Left lobe of liver (tissue), 2 donors: ENCODE measurements around the gene PRKAR1B. TPM values are rescaled to one million over a fixed set of nuclear protein-coding genes. Genes with fewer than 3 reads are reported as not detected.

Source experiments
- ATAC-seq: fragments of 200-7000 bp; cut with Tn5 transposase; one replicate; pipeline ENCODE4 v1.9.1; 2020; ENCODE audit warnings: mild to moderate bottlenecking, moderate library complexity
- DNase-seq: peaks from one replicate; pipeline ENCODE4 v3.0.0-alpha.2; 2020; ENCODE audit warnings: low spot score
- total RNA-seq: library from RNA; stranded (reverse); gene quantifications from one replicate; pipeline ENCODE4 v1.2.1, GENCODE V29; 2021
- donor health status: DM: no; HTN: no; CAD: no; lungs with moderate emphysema.
- donor health status: DM: no; HTN: yes; CAD: no.

Gene PRKAR1B
- total RNA-seq, 1 donor from 2014 or later = 7.0 TPM

DNA sequence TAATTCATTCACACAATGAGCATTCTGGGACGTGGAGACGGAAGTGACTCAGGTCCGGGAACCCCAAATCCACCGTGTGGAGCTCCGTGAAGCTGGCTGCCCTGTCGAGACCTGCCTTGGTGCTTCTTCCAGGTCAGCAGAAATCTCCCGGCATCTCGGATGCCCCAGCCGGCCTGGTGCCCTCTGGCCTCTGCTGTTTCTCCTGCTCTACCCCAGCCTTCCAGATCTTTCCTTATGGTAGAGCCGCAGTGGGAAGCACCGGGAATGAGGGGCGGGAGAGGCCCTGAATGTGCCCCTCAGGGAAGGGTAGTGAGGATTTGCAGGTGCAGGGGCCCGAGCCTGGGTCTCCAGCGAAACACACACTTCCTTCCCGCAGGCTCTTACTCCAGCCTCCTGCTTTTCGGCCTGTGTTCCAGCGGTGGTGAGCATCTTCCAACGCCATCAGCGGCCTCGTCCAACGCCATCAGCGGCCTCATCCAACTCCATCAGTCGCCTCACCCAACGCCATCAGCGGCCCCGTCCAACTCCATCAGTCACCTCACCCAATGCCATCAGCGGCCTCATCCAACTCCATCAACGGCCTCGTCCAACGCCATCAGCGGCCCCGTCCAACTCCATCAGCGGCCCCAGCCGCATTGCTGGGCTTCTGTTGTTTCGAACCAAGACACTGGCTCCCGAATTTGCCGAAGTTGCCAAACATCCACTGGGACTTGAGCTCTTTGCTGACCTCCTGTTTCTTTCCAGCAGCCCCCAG is 150.4 kb downstream of the PRKAR1B start:
- no peak for DNase-seq
- no peak for ATAC-seq

DNA sequence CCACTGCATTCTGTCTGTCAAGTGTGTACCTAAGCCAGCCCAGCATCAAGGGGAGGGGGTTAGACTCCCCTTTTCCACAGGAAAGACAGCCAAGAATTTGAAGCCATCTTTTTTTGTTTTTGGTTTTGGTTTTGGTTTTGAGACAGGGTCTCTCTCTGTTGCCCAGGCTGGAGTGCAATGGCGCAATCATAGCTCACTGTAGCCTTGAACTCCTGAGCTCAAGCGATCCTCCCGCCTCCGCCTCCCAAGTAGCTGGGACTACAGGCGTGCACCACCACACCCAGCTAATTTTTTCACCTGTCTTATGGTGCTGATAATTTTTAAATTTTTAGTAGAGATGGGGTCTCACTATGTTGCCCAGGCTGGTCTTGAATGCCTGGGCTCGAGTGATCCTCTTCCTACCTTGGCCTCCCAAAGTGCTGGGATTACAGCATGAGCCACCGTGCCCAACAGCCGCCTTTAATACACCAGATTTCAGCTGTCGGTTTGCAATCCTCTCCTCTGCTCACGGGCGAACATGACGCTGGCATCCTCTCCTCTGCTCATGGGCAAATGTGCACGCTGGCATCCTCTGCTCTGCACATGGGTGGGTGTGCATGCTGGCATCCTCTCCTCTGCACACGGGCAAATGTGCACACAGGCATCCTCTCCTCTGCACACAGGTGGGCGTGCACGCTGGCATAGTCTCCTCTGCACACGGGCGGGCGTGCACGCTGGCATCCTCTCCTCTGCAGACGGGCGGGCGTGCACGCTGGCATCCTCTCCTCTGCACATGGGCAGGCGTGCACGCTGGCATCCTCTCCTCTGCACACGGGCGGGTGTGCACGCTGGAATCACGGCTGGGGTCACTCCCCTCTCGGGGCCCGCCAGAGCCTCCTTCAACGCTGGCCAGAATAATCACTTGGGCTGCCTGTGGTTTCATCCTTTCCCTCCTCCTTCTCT is 151.4 kb downstream of the PRKAR1B start:
- no peak for ATAC-seq
- DNase-seq = no peak

DNA sequence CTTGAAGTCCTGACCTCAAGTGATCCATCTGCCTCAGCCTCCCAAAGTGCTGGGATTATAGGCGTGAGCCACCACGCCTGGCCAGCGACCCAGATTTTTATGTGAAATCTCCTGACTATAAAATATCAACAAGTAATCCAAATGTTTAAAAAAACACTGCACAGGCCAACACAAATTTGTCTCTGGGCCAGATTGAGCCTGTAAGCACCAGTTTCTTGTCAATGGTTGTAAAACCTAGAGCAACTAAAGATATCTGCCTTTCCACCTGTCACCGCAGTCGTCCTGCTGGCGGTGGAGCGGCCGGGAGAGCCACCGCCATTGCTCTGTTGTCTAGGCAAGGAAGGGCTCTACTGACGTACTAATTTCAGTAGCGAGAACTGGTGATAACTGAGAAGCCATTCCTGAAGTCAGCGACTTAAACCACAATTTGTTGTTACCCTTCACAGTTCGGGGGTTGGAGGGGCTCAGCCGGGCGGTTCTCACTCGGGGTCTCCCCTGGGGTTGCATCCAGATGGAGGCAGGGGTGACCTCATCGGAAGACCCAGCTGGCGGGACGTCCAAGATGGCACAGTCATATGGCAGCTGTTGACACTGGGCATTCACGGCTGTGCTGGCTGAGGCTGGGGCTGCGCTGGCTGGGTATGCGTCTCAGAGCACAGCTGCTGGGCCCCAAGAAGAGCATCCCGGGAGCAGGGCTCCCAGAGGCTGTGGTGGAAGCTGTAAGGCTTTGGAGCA is 152.3 kb downstream of the PRKAR1B start:
- ATAC-seq = no peak
- no peak for DNase-seq

DNA sequence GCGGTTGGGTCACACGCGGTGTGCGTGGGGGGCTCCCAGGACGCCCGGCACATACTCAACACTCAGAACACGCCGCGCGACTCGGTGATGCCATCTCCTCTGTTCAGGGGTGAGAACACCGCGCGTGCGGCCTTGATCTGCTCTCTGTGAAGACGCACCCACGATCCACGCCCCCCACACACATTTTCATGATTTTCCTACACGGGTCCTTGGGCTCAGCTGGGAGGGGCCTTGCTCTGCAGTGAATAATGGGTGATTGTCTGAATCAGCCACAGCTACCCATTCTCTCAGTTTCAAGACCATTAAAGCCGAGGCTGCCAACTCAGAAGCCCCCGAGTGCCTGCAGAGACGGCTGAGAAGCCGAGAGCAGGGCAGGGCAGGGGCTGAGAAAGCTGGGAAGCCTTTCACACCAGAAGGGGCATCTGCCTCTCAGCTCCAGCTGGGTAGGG is 153.1 kb downstream of the PRKAR1B start:
- no peak for DNase-seq

DNA sequence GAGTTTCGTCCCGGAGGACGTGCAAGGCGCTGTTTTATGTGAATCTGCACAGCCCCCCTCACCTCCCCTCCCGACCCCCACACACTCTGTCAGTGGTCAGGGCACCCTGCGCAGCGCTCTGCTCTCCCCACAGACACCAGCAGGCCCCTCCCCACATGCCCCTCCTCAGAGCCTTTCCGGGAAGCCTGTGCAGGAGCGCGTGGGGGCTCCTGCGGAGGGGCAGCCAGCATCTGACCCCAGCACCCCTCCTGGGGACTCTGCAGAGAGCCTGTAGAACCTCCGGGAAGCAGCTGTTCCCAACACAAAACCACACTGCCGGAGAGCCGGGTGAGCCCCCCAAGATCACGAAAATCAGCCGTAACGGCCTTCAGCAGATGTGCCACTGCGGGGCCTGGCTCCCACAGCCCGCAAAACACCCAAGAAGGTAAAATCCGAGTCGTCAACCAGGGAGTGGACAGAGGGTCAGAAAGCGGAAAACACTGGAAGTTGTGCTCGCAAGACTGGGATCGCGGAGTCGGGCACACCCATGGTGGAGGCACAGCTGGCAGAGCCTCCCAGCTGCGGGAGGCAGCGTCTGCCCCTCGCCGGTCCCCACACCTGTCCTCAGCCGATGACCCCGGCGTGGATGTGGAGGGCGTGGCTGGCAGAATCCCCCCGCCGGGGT is 153.7 kb downstream of the PRKAR1B start:
- no peak for ATAC-seq
- no peak for DNase-seq

More for the DNA sequence above, 153.1 kb downstream of the PRKAR1B start:
- ATAC-seq = no peak

DNA sequence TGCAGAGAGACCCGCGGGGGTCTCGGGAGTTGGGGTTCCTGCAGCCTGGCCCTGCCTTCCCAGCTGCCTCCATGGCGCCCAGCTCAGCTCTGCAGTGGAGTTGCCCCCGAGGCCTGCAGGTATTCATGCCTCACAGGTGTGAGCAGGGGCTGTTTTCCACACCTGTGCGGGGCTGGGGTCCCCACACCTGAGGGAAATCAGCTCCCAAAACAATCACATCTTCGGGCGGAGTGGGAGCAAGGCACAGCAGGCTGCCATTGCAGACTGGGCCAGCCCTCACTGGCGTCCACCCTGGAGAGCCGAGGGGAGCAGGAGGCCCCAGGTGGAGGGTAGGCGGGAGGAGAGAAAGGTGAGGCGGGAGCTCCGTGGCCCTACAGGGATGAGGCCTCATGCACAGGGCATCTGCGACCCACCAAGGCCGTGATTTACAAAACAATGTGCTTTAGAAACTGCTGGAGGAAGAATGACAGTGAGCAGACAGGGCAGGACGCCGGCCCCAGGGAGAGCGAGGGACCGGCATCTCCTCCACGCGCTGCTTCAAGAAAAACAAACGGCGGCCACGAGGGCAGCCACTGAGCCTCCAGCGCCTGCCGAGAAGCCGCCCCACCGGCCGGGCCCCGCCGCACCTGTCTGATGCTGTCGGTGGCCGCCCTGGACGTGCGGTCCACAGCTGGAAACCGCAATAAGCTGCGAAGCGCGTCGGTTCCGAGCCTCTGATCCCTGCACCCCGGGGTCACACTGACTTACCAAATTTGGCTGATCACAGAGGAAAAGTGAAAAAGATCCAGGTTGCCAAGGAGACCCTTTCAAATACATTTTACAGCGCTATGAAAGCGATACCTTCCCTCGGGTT is 154.4 kb downstream of the PRKAR1B start:
- no peak for DNase-seq
- ATAC-seq = no peak

DNA sequence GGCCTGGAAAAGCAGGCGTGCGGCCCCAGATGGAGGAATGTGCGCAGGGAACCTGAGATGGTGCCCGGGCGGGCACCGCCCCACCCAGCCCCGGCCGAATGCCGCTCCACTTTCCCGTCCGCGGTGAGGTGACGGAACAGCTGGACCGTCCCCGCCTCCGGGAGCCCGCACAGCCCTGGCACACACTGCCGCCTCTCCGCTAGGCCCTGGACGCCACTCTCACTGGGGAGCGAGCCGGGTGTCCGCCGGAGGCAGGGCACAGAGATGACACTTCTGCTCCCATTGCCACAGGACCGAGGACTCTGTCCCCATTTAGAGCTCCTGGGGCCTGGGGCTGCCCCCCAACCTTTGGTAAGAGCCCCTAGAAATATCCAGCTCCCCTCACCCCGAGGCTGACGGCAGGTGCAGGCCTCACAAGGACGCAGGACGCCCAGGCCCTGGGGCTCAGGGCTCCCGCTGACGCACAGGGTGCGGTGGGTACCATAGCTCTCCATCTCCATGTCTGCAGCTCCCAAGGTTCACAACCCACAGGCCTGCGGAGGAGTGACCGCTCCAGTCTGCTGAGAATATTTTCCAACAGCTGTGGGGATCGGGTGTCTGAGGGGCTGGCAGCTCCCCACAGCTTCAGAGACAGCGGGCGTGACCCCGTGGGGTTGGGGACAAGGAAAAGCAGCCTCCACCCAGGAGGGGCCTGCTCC is 155.2 kb downstream of the PRKAR1B start:
- DNase-seq = no peak
- ATAC-seq = no peak

DNA sequence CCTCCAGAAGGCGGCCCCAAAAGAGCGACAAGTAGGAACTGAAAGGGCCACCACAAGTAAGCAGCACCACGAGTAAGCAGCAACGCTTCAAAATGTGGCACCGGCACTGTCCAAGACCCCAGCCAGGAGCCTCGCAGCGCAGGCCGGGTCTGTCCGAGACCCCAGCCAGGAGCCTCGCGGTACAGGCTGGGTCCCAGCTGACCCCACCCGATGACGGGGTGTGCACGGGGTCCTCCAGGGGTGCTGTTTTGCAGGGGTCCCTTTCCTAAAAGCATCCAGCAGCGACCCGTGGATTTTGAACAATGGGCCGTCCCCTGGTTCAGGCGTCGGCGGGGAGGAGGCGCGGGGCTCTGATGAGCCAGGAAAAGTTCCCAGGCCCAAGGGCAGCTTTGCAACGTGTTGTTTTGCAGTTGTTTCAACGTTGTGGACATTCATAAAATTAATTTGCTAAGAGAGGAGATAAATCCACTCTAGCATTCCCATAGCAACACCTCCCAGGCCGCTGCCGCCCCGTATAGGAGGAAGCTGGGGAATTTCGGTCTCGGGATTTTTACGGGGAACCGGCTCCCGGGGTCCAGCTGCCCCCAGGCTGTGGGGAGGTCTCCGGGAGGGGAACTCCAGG is 155.9 kb downstream of the PRKAR1B start:
- no peak for ATAC-seq
- no peak for DNase-seq

DNA sequence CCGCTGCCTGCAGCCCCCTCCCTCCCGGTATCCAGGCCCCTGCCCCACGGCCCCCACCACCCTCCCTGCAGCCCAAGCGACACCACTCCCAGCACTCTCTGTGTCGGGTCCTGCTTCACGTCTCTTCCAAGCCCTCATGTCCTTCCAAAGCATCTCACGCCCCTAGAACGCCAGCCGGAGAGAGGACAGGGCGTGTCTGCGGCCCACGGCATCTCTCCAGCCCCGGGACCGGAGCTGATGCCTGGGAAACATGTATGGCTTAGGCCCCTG is 156.3 kb downstream of the PRKAR1B start:
- DNase-seq (no peak), ATAC-seq (no peak)

DNA sequence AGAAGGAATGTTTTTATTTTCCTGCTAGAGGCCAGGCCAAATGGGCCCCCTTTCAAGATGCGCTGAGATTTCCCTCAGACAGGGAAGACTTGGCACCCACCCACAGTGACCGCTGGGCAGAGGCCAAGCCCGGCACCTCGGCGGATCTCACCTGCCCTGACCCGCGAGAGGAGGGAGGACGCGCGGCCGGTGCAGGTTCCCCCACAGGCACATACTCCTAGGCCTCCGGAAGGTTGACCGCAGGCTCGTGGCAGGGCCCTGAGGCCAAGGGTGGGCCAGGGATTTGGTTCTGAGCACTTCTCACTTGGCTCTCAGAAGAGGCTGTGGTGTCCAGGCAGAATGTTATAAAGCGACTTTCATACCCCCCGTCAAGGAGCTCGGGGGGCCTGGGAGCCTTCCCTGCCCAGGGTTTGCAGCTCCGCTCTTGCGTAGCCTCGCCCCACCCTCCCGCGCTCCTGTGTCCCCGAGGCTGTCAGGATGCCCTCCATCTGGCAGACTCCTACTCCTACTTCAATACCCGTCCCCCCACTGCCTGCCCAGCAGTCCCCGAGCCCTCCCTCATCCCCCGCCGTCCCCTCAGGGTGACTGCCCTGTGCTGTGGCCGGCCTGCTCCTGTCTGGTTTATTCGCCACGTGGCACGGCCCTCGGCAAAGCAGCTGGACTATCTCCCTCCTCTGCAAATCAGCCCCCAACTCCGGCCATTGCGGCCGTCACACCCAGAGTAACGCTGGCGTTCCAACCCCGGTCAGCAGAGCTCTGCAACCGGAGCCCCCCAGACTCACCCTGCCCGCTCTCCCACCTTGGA is 156.9 kb downstream of the PRKAR1B start:
- no peak for DNase-seq
- no peak for ATAC-seq

DNA sequence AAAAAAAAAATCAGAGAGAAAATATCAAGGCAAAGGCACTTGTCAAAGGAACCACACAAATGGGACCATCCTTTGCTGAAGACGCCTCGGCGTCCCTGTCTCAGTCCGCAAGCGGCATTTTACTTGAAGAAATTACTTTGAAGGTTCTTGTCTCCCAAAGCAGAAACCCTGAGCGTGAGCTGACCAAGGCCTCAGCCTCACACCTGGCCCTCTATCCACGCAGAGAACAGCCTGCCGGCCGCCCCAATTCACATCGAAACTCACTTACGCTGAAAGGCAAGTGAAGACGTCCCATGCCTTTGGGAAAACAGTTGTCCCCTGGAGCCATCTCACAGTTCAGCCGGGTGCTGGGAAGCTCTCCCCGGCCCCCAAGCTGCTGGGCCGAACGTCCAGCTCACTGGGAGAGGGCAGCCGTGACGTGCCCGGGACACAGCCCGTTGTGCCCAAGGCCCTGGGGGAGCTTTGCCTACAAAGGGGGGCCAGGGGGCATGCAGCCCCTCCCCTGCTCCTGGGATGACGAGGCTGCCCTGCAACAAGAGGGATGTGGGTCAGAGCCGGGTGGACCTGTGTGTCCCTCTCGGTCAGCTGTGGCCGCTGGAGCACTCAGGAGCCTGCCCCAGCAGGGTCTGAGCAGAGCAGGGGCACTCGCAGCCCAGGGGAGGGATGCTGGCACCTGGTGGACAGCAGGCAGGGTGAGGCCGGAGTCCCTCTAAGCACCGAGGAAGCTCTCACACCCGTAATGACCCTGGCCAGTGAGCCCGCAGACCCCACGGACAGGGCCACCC is 157.8 kb downstream of the PRKAR1B start:
- ATAC-seq = no peak
- no peak for DNase-seq

DNA sequence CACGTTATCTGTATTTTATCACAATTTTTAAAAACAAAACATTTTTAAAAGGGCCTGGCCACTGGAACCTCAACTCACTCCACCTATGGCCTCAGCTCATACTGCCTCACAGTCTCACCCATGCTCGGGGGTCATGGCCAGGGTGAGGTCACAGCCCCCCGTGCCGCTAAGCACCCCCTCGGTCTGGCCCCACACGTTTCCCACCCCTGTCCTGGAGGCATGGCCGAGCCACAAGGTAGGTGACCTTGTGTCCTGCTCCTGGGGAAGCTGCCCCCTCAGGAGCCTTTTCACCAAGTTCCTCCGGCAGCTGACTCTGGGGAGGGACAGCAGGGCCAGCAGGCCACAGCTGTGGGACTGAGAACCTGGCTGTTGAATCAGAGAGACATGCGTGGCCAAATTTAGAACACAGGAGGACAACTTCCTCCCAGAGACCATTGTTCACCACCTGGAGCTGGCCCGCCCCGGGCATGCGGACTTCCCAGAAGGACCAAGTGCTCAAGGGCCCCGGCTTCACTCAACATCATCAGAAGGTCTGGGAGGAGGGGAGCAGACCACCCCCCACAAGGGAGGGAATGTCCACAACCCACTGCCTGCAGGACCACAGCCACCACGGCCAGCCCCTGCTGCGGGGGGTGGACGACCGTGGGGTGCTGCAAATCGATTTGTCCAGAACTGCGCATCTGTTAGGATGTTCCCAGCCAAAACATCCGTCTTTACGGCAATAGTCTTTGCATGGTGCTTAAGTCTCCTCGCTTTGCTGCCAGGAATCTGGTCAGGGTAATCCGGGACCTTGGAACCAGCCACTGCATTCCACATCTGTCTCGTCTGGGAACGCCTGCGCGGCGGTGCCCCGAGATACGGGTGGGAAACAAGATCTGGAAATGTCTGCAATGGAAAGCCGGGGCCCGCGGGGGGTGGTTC is 158.8 kb downstream of the PRKAR1B start:
- ATAC-seq (peak; percentile 15), DNase-seq (no peak)

DNA sequence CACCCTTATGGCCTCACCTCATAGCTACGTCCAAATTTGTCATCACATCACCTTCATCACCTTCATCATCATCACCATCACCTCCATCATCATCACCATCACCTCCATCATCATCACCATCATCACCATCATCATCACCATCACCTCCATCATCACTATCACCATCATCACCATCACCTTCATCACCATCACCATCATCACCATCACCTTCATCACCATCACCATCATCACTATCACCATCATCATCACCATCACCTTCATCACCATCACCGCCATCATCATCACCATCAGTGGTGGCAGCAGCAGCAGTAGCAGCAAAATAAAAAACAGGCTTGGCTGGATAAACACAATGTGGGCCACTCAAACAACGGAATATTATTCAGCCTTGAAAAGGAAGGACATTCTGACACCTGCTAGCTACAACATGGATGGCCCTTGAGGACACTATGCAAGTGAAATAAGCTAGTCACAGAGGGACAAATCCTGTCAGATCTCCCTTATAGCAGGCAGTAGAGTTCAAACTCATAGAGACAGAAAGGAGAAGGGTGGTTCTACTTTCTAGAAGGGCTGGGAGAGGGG is 159.7 kb downstream of the PRKAR1B start:
- ATAC-seq (no peak), DNase-seq (no peak)

DNA sequence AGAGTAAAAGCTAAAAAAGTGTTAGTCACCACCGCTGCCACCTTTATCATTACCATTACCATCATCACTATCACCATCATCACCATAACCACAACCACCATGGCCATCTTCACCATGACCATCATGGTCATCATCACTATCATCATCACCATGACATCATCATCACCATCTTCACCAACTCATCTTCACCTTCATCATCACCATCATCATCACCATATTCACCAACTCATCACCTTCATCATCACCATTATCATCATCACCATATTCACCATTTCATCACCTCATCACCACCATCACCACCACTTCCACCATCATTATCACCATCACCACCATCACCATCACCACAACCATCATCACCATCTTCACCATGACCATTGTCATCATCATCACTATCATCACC is 161.0 kb downstream of the PRKAR1B start:
- DNase-seq = no peak

DNA sequence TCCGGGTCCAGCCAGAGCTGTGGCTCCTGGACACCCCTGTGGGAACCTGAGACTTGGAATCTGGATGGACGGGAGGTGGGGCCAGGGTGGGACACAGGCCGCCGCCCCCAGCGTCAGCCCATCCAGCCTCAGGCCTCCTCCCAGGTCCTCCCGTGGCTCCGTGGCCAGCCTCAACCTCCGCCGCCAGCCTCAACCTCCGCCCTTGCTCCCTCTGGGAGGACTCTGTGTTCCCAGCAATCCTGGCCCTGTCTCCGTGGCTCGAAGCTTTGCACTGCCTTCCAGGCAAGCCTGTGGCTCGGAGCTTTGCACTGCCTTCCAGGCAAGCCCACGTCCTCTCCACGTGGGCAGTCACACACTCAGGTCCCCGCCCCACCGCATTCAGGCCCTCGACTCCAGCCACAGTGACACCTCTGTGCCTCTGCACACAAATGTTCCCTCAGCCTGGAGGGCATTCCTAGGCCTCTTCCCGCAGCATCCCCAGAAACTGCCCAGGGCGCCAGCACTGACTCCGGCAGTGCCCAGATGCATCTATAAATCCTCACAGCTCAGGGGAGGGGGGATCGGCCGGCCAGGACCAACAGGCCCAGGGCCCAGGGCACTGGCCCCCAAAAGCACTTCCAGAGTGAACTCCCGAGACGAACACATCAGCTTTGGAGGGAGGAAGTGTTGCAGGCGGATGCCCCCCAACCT is 162.8 kb downstream of the PRKAR1B start:
- no peak for ATAC-seq
- no peak for DNase-seq

More for the DNA sequence above, 161.0 kb downstream of the PRKAR1B start:
- no peak for ATAC-seq
